Activated CD4-positive, alpha-beta T cell treated with anti-CD3 and anti-CD28 coated beads for 48 hours (primary cell): ENCODE data around the gene DGCR8.

Source experiments
- DNase-seq: peaks from one replicate; pipeline ENCODE4 v3.0.0-alpha.2; 2020

The DGCR8 gene

GRCh38 chr22:20068640-20069039, 11.4 kb upstream of the DGCR8 start:
- no peak for DNase-seq

- no peak for DNase-seq
Measured at GRCh38 chr22:20069331-20070042, 10.6 kb upstream of the DGCR8 start.

DNA sequence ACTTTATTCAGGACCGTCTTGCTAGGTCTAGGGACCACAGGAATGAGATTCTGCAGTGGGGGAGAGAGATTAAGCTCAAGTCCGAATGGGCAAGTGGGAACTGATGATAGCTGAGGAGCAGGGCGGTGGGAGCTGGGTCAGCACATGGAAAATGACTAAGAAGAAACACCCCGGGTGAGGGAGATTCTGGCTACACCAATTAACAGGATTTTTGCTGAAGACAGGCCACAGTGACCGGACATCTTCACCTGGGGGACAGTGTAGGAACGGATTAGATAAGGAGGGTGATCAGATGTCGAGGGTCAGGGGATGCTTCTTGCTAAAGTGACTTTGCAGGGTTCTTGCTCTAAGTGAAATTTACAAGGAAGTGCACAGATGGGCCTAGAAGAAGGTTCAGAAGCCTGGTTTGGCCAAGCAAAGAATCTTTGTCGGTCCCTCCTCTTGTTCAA, 8.5 kb upstream of the DGCR8 start:
- DNase-seq = no peak

- DNase-seq = no peak
Measured at GRCh38 chr22:20076627-20077172, 3.3 kb upstream of the DGCR8 start.

DNA sequence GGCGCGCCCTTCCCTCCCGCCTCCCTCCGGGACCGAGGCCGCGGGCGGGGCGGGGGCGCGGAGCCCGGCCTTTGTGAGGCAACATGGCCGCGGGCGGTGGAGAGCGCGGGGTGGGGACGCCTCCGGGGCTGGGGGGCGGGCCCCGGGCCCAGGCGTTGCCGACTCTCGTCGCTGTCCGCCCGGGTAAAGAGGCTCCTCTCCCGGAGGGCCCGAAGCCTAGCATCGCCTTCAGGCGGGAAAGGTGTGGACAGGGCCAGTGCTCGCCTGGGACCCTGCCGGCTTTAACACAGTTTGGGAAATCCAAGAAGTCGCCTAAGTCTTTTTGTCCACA, 369 bp downstream of the DGCR8 start:
- peak; percentile 77 for DNase-seq

DNA sequence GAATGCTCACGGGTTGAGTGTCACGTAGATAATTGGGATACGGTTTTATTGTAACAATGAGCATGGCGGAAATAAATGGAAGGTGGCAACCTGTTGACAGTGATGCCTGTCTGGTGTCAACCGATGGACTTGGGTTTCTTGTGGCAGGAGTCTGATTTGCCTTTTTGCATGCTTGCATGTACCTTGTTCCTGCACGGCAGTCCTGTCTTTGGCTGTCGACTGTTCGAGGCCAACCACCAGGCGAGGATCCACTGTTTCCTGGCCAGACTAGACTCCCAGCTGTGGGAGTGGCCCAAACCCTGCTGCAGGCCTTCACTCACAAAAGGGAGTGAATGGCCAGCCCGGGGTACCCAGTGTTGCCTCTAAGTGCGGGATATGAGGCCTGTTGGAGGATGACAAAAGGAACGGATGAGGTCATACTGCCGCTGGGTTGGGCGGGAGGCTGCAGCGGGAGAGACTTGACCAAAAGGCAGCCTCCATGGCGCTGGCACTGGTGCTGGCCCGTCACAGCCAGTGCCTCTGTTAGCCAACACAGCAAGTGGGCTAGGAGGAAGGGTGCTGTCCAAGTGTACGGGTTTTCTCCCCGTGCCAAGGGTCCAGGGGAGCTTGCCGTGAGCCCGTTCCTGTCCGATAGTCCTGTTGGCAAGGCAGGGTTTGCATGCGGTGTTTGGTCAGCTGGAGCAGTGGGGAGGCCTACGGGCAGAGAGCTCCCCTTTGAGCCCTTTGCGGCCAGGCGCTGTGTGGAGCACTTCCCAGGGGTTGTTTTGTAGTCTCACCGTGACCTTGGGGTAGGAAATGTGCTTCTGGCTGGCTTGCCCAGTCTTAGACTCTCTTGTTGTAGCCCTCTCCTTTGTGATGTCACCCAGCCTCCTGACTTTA, 974 bp downstream of the DGCR8 start:
- peak; percentile 23 for DNase-seq

- no peak for DNase-seq
Measured at GRCh38 chr22:20083157-20083890, 3.3 kb downstream of the DGCR8 start.

DNA sequence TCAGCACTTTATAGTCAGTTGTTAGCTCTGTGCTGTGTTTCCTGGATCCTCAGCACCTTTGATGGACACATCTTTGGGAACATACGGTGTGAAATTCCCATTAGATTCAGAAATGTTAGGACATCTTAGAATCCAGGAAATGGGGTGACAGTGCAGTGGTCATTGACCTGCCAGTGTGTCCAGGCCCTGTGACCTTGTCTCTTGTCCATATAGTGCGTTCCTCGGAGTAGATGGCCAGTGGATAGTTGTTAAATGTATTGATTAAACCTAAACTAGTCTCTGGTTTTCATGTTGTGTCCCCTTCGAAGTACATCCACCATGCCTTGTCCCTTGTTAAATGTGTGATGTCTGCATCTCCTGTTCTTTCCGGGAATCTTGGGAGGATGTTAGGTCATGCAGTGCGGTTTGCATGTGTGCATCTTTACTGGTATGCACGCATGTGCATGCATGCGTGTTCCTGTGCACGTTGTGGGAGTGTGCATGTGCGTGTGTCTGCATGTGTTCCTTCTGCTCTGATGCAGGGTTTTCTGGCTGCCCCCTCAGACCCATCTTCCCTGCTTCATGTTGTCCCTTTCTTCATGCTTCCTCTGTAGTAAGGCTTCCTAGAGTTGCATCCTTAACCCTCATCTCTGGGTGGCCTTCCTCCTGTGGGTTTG, 4.0 kb downstream of the DGCR8 start:
- no peak for DNase-seq

DNA sequence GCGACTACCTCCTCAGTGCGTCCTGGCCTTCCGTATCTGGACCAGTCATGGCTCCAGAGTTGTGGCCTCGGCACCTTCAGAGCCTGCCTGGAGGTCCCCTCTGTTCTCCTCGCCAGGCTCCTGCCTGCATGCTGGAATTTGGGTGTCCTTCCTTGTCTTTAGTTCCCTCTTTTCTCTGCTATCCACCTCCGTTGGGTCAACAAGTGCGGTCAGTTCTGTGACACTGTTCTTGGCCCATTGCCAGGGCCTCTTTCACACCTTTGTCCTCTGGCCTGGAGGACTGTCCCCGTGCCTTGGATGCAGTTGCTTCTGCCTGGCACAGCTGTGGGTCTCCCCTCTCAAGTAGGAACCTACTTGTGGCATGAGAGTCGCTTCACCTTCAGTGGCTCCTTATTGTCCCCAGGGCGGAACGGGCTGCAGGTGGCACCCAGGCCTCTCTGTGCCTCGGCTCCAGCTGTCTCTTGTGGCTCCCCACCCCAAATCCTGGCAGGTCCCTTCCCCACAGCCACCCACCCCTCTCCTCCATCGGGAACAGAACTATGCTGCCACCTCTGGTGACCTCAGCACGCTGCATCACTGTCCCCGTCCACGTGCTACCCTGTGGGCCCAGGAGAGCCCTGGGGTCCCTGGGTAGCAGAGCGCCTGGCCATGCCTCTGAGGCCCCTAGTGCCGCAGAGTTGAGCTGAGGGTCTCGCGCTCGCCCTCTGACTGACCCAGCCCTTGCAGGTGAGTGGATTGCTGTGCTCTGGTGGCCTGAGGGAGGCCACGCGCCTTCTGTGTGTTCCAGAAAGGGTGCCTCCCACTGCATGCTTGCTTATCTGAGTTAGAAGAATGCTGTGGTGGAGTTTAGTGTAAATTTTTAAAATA, 4.7 kb downstream of the DGCR8 start:
- peak; percentile 51 for DNase-seq

DNA sequence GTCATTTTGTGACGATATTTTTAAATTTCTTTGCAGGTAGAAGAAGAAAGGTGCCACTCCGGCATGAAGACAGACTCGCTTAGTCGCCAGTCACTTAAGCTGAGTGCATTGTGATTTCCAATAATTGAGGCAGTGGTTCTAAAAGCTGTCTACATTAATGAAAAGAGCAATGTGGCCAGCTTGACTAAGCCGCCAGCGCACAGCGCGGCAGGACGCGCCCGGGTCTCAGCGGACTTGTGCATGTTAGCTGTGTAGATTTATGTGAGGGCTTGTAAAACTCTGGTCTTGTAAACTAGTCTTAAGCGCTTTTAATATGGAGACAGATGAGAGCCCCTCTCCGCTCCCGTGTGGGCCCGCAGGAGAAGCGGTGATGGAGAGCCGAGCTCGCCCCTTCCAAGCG, 5.6 kb downstream of the DGCR8 start:
- DNase-seq = no peak

- no peak for DNase-seq
Measured at GRCh38 chr22:20086101-20086599, 6.1 kb downstream of the DGCR8 start.

- DNase-seq = no peak
Measured at GRCh38 chr22:20086763-20087162, 6.7 kb downstream of the DGCR8 start.

DNA sequence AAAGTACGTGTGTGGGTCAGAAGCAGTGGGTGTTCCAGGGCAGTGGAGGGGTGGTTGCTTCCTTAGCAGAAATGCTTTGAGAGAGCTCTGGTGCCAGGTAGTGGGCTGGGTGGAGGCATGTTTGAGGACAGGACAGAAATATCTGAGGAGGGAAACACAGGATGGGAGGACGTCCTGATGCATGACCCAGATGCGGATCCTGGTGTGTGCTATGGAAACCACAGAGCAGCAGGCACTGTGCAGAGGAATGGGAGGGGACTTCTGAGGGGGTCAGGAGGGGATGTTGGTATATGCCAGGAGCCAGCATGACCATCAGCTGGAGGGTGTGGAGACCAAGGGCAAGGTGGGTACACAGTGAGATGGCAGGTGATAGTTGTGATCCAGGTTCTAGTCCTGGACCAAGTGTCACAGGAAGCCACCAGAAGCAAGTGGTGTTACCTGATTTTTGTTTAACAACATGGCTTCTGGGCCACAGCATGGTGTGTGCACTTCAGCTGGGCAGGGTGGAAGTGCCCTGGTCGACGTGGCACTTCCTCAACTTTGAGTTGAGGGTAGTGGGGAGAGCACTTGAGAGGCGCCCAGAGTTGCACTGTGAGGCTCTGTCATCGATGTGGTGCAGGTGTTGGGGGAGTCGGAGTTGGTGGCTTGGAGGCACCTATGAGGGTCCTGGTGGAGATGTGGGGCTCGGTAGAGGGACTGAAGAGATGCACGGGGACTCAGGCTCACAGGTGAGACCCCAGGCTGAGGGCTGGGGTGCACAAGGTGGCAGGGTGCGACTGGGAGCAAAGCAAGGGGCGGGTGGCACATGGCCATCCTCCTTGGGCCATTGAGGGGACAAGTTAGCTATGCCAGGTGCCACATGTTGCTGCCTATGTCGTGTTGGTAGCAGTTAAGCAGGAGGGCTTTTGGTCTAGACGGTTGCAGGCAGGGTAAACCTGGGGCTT, 7.5 kb downstream of the DGCR8 start:
- DNase-seq = no peak

DNA sequence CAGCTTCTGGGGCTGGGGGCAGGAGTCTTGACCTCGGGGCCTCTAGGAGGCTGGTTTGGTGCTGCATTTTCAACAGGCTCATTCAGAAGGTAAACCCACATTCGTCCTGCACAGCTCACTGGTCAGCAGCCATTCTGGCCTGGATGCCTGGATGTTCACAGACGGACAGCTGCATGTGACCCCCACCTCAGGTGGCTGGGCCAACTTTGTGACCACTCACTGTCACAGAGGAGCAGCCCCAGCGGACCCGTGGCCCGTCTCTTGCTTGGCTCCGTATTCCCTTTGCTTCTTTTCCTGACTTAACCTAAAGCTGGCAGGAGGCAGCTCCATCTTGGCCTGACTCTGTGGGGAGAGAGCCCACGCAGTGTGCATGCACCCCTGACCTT, 8.2 kb downstream of the DGCR8 start:
- DNase-seq = no peak

DNA sequence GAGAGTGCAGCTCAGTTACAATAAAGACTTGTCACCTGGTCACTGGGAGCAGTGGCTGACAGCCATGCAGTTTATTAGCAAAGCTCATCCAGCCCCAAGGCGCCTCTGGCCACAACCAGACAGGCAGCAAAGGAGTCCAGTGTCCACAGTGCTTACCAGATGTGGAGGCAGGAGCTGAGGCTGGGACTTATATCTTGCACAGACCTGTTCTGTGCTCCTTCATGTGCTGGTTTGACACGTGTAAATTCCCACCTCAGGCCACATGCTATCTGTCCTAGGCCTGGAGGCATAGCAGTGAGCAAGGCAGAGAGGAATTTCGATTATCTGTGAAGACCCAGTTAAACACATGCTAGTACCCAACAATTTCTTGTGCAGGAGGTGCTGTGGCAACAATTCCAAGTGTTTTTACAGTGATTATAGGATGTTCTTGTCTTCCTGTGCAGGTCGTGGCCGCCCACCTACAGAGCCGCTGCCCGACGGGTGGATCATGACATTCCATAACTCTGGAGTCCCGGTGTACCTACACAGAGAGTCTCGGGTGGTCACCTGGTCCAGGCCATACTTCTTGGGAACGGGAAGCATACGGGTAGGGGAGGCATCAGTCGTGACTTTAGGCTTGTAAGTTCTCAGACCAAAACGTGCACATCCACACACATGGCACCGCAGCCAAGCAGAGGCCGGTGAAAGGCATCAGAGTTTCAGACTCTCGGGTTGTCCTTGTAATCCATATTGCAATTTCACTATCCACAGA, 9.4 kb downstream of the DGCR8 start:
- no peak for DNase-seq

GRCh38 chr22:20089977-20090729, 10.1 kb downstream of the DGCR8 start:
- DNase-seq = no peak

DNA sequence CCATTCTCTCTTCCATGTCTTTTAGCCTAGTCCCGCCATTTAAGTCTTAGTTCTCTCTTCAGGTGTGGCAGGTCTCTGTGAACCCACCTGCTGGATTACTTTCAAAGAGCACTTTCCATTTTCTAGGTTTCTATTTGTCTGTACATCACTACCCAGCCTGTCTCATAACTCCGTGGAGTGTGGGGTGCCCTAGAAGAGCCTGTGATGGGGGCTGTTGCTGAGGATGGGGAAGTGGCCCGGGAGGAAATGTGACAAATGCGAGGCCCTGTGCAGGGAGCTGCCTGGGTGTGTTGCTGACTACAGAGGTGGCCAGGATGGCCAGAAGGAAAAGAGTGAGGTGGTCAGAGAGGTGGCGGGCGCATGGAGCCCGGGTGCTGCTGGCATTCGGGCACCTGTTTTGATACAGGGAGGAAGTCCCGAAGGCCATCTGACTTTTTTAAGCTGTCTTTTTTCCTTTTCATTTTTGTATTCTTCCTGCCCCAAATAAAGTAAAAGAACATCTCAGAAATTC, 10.7 kb downstream of the DGCR8 start:
- no peak for DNase-seq

DNA sequence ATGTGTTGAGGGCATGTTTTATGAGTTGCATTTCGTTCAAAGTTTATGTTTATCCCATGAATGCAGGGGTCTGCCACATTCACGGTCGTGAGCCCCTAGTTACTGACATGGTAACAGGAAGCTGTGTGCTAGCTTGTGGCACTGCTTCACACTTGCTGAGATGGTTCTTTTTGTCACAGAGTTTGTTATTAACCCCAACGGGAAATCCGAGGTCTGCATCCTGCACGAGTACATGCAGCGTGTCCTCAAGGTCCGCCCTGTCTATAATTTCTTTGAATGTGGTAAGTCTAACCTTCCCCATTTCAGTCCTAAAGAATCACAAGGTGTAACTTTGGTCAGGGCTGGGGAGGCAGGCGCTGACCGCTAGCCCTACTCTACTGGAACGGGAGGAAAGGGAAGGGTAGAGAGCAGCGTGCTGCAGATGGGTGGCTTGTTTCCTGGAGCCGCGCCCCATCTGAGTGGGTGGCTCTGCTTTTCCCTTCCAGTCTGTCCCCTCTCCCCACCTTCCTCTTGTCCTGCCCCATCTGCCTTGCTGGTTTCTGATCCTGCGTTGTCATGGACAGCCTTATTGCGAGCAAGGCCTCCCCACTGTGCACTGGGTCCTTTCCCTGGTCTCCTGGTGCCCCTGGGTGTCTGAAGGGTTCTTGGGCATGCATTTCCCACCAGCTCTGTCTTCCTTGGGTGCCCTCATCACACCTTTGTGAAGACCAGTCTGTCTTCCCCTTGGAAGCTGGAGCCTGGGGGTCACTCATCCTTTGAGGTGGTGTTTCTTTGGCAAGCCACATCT, 11.8 kb downstream of the DGCR8 start:
- DNase-seq = no peak
